Activated naive CD8-positive, alpha-beta T cell treated with anti-CD3 and anti-CD28 coated beads, Interleukin-2, amount 50 U/mL, for 24 hours (primary cell): ENCODE results near the gene DAGLB.
A peak's percentile ranks its signal among the peaks of the same experiment; 100 is the strongest.
"Not testable (repeated sequence)": the region's sequence is repeated elsewhere in the genome, so short reads cannot be mapped to it uniquely, and the experiment has no call there.

Experiments used
- ATAC-seq: fragments of 150-1000 bp; cut with Tn5 transposase; one replicate; pipeline ENCODE4 v1.10.0; 2021
- DNase-seq: peaks from one replicate; pipeline ENCODE4 v3.0.0; 2021
- H3K27ac Mint-ChIP-seq: one replicate; pipeline ENCODE4 v1.8.0; 2021; ENCODE audit warnings: mild to moderate bottlenecking, mixed read lengths
- H3K27me3 Mint-ChIP-seq: one replicate; pipeline ENCODE4 v1.8.0; 2021; ENCODE audit warnings: mixed read lengths
- H3K36me3 Mint-ChIP-seq: one replicate; pipeline ENCODE4 v1.8.0; 2021; ENCODE audit warnings: low read depth, mixed read lengths
- H3K4me1 Mint-ChIP-seq: one replicate; pipeline ENCODE4 v1.8.0; 2021; ENCODE audit warnings: mixed read lengths
- H3K4me3 Mint-ChIP-seq: one replicate; pipeline ENCODE4 v1.8.0; 2021; ENCODE audit warnings: mild to moderate bottlenecking, moderate library complexity, mixed read lengths
- H3K9me3 Mint-ChIP-seq: one replicate; pipeline ENCODE4 v1.8.0; 2021; ENCODE audit warnings: mixed read lengths

DAGLB gene

GRCh38 chr7:6386779-6387178 lies 61.0 kb downstream of the DAGLB start:
- Mint-ChIP-seq H3K9me3 (no peaks in the 10 kb centered on the region), H3K4me3 (no peak overlapping the region), H3K4me1 (peaks cover 53% of the 10 kb centered on the region), H3K36me3 (peaks cover 34% of the 10 kb centered on the region), H3K27ac (no peak overlapping the region), H3K27me3 (no peaks in the 10 kb centered on the region)
- DNase-seq (no peak), ATAC-seq (no peak)

- ATAC-seq = no peak
Observed at GRCh38 chr7:6385909-6386560, 61.7 kb downstream of the DAGLB start.

GRCh38 chr7:6385110-6385781 lies 62.5 kb downstream of the DAGLB start:
- Mint-ChIP-seq H3K9me3 (no peaks in the 10 kb centered on the region), H3K4me1 (peaks cover 63% of the 10 kb centered on the region), H3K36me3 (peaks cover 35% of the 10 kb centered on the region), H3K4me3 (no peak overlapping the region), H3K27ac (no peak overlapping the region), H3K27me3 (no peaks in the 10 kb centered on the region)
- ATAC-seq (no peak), DNase-seq (no peak)

More at GRCh38 chr7:6385909-6386560, 61.7 kb downstream of the DAGLB start:
- Mint-ChIP-seq H3K9me3 (no peaks in the 10 kb centered on the region), H3K4me1 (peaks cover 55% of the 10 kb centered on the region), H3K27ac (peak overlapping the region; percentile 63), H3K36me3 (peaks cover 32% of the 10 kb centered on the region), H3K4me3 (no peak overlapping the region), H3K27me3 (no peaks in the 10 kb centered on the region)
- DNase-seq = no peak

- H3K27ac Mint-ChIP-seq = peak overlapping the region; percentile 39
- ATAC-seq = no peak
- H3K36me3 Mint-ChIP-seq = peaks cover 40% of the 10 kb centered on the region
Observed at GRCh38 chr7:6384327-6384726, 63.4 kb downstream of the DAGLB start.

GRCh38 chr7:6382817-6383216 lies 64.9 kb downstream of the DAGLB start:
- no peaks in the 10 kb centered on the region for H3K27me3 Mint-ChIP-seq
- H3K4me1 Mint-ChIP-seq = peaks cover 78% of the 10 kb centered on the region
- ATAC-seq = no peak
- H3K36me3 Mint-ChIP-seq = peaks cover 39% of the 10 kb centered on the region
- H3K9me3 Mint-ChIP-seq = no peaks in the 10 kb centered on the region
- H3K27ac Mint-ChIP-seq = peak overlapping the region; percentile 72
- DNase-seq = no peak
- no peak overlapping the region for H3K4me3 Mint-ChIP-seq

More at GRCh38 chr7:6384327-6384726, 63.4 kb downstream of the DAGLB start:
- Mint-ChIP-seq H3K4me1 (peaks cover 70% of the 10 kb centered on the region), H3K4me3 (no peak overlapping the region), H3K9me3 (no peaks in the 10 kb centered on the region), H3K27me3 (no peaks in the 10 kb centered on the region)
- no peak for DNase-seq

- not testable (repeated sequence) for ATAC-seq, H3K4me3 Mint-ChIP-seq, H3K9me3 Mint-ChIP-seq
Observed at GRCh38 chr7:6381846-6382245, 65.9 kb downstream of the DAGLB start.

GRCh38 chr7:6380310-6381095 lies 67.3 kb downstream of the DAGLB start:
- H3K36me3 Mint-ChIP-seq = peaks cover 42% of the 10 kb centered on the region
- peak overlapping the region; percentile 49 for H3K4me3 Mint-ChIP-seq
- DNase-seq (no peak), ATAC-seq (peak; percentile 57)
- H3K27me3 Mint-ChIP-seq = no peaks in the 10 kb centered on the region
- H3K4me1 Mint-ChIP-seq = peaks cover 80% of the 10 kb centered on the region
- peak overlapping the region; percentile 71 for H3K27ac Mint-ChIP-seq
- H3K9me3 Mint-ChIP-seq = no peaks in the 10 kb centered on the region

More at GRCh38 chr7:6381846-6382245, 65.9 kb downstream of the DAGLB start:
- H3K27ac Mint-ChIP-seq = peak overlapping the region; percentile 72
- H3K36me3 Mint-ChIP-seq = peaks cover 39% of the 10 kb centered on the region
- peaks cover 81% of the 10 kb centered on the region for H3K4me1 Mint-ChIP-seq
- DNase-seq, H3K27me3 Mint-ChIP-seq: not testable (repeated sequence)

GRCh38 chr7:6379886-6380285 lies 67.9 kb downstream of the DAGLB start:
- H3K27ac Mint-ChIP-seq = peak overlapping the region; percentile 71
- peaks cover 76% of the 10 kb centered on the region for H3K4me1 Mint-ChIP-seq
- no peak for DNase-seq
- H3K36me3 Mint-ChIP-seq = peaks cover 44% of the 10 kb centered on the region
- ATAC-seq = no peak
- peak overlapping the region; percentile 49 for H3K4me3 Mint-ChIP-seq
- no peaks in the 10 kb centered on the region for H3K9me3 Mint-ChIP-seq
- H3K27me3 Mint-ChIP-seq = no peaks in the 10 kb centered on the region

GRCh38 chr7:6378556-6378955 lies 69.2 kb downstream of the DAGLB start:
- Mint-ChIP-seq H3K4me1 (peaks cover 72% of the 10 kb centered on the region), H3K27ac (peak overlapping the region; percentile 53), H3K36me3 (peaks cover 42% of the 10 kb centered on the region)
- DNase-seq, ATAC-seq, H3K4me3 Mint-ChIP-seq, H3K27me3 Mint-ChIP-seq, H3K9me3 Mint-ChIP-seq: not testable (repeated sequence)

GRCh38 chr7:6376820-6377219 lies 70.9 kb downstream of the DAGLB start:
- Mint-ChIP-seq H3K4me3 (peak overlapping the region; percentile 24), H3K4me1 (peaks cover 55% of the 10 kb centered on the region), H3K27me3 (no peaks in the 10 kb centered on the region), H3K27ac (peak overlapping the region; percentile 25), H3K9me3 (no peaks in the 10 kb centered on the region), H3K36me3 (peaks cover 30% of the 10 kb centered on the region)
- ATAC-seq (no peak), DNase-seq (no peak)

- no peak for DNase-seq
- no peak for ATAC-seq
- Mint-ChIP-seq H3K27me3 (no peaks in the 10 kb centered on the region), H3K4me3 (peak overlapping the region; percentile 92), H3K27ac (peak overlapping the region; percentile 93), H3K4me1 (peaks cover 42% of the 10 kb centered on the region), H3K36me3 (peaks cover 24% of the 10 kb centered on the region), H3K9me3 (no peaks in the 10 kb centered on the region)
Observed at GRCh38 chr7:6375348-6376101, 72.2 kb downstream of the DAGLB start.

- no peak overlapping the region for H3K4me3 Mint-ChIP-seq
- no peaks in the 10 kb centered on the region for H3K27me3 Mint-ChIP-seq
- ATAC-seq (no peak), DNase-seq (no peak)
- peaks cover 8% of the 10 kb centered on the region for H3K4me1 Mint-ChIP-seq
- no peaks in the 10 kb centered on the region for H3K36me3 Mint-ChIP-seq
- no peaks in the 10 kb centered on the region for H3K9me3 Mint-ChIP-seq
- no peak overlapping the region for H3K27ac Mint-ChIP-seq
Observed at GRCh38 chr7:6367701-6368211, 80.0 kb downstream of the DAGLB start.

GRCh38 chr7:6365451-6365850 lies 82.3 kb downstream of the DAGLB start:
- no peak overlapping the region for H3K4me3 Mint-ChIP-seq
- no peak for ATAC-seq
- no peak overlapping the region for H3K27ac Mint-ChIP-seq
- peaks cover 8% of the 10 kb centered on the region for H3K4me1 Mint-ChIP-seq
- no peaks in the 10 kb centered on the region for H3K9me3 Mint-ChIP-seq
- no peaks in the 10 kb centered on the region for H3K27me3 Mint-ChIP-seq
- no peaks in the 10 kb centered on the region for H3K36me3 Mint-ChIP-seq
- DNase-seq = no peak

- Mint-ChIP-seq H3K4me1 (no peaks in the 10 kb centered on the region), H3K4me3 (no peak overlapping the region), H3K27me3 (no peaks in the 10 kb centered on the region), H3K36me3 (no peaks in the 10 kb centered on the region), H3K27ac (no peak overlapping the region), H3K9me3 (no peaks in the 10 kb centered on the region)
- ATAC-seq = no peak
- no peak for DNase-seq
Observed at GRCh38 chr7:6360841-6361240, 86.9 kb downstream of the DAGLB start.
